ENCODE data around the gene ITGA3.

Gene ITGA3

DNA sequence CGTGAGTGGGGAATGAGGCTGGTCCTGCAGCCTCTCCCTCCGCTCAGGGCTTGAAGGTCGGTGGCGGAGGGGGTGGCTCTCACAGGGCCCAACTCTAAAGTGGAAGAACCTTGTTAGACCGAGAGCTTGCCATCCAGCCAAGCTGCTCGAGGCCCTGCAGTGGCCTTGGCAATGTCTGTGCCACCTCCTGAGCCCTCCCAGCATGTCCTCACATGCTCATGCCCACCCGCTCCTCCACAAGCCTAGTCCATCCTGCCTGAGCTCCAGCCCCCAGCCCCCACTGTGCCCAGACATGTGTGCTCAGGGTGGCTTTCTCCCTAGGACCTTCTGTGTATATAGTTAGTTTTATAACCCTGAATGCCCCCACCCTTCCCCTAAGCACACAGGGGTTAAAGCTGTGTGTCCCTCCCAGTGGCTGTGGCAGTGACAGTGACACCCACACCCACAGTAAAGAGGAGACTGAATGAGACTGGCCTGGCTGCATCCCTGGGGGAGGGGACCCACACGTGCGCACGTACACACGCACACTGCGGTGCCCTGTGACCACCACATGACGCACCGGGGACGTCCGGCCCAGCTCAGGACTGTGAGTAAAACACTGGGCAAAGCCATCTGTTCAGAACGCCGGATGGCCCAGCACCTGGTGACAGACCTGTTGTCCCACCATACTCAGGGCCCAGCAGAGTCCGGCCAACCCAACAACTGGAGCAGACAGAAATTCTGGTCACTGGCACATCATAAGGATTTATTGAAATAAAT, 54.9 kb downstream of the ITGA3 start:
- Histone ChIP-seq H3K9me3 (ENCODE audit: insufficient read depth, low read length) (no peaks in the 10 kb centered on the region), H3K27ac (ENCODE audit: low read depth, low read length) (no peak overlapping the region), H3K27me3 (ENCODE audit: low read length) (no peaks in the 10 kb centered on the region), H3K4me2 (ENCODE audit: low read depth, low read length, poor library complexity, severe bottlenecking) (no peak overlapping the region), H3F3A (ENCODE audit: insufficient read depth) (no peaks in the 10 kb centered on the region), H3K4me3 (ENCODE audit: insufficient read depth, low read length, poor library complexity, severe bottlenecking) (no peak overlapping the region), H3K9me2 (replicated peaks; ENCODE audit: insufficient read depth, low read length) (no peaks in the 10 kb centered on the region), H4K20me1 (ENCODE audit: low read depth, low read length) (no peaks in the 10 kb centered on the region), H3K79me2 (ENCODE audit: insufficient read depth, low read length) (no peaks in the 10 kb centered on the region), H3K36me3 (ENCODE audit: low read length) (no peaks in the 10 kb centered on the region), H2AFZ (ENCODE audit: low read depth, low read length, severe bottlenecking) (no peak overlapping the region), H3K9ac (ENCODE audit: low read length) (no peak overlapping the region)
- TF ChIP-seq CTCF (IDR thresholded peaks at IDR 0.05; ENCODE audit: insufficient read depth, low read length, poor library complexity, severe bottlenecking) (no peak), EZH2phosphoT487 (conservative IDR thresholded peaks at IDR 0.05; ENCODE audit: low read length) (no peak)

GRCh38 chr17:50111673-50112655, 56.1 kb downstream of the ITGA3 start:
- Histone ChIP-seq H3K4me3 (ENCODE audit: insufficient read depth, low read length, poor library complexity, severe bottlenecking) (no peak overlapping the region), H3K9ac (ENCODE audit: low read length) (no peak overlapping the region), H3K9me2 (replicated peaks; ENCODE audit: insufficient read depth, low read length) (no peaks in the 10 kb centered on the region), H3K4me2 (ENCODE audit: low read depth, low read length, poor library complexity, severe bottlenecking) (no peak overlapping the region), H2AFZ (ENCODE audit: low read depth, low read length, severe bottlenecking) (no peak overlapping the region), H3F3A (ENCODE audit: insufficient read depth) (no peaks in the 10 kb centered on the region), H3K27ac (ENCODE audit: low read depth, low read length) (no peak overlapping the region), H3K79me2 (ENCODE audit: insufficient read depth, low read length) (no peaks in the 10 kb centered on the region), H3K27me3 (ENCODE audit: low read length) (no peaks in the 10 kb centered on the region), H4K20me1 (ENCODE audit: low read depth, low read length) (no peaks in the 10 kb centered on the region), H3K9me3 (ENCODE audit: insufficient read depth, low read length) (no peaks in the 10 kb centered on the region), H3K36me3 (ENCODE audit: low read length) (no peaks in the 10 kb centered on the region)
- no peak for TF ChIP-seq EZH2phosphoT487 (conservative IDR thresholded peaks at IDR 0.05; ENCODE audit: low read length)
- TF ChIP-seq CTCF (IDR thresholded peaks at IDR 0.05; ENCODE audit: insufficient read depth, low read length, poor library complexity, severe bottlenecking), result no peak

- Histone ChIP-seq H3K36me3 (ENCODE audit: low read length) (no peaks in the 10 kb centered on the region), H3K27me3 (ENCODE audit: low read length) (no peaks in the 10 kb centered on the region), H3K79me2 (ENCODE audit: insufficient read depth, low read length) (no peaks in the 10 kb centered on the region), H3F3A (ENCODE audit: insufficient read depth) (no peaks in the 10 kb centered on the region), H3K9me2 (replicated peaks; ENCODE audit: insufficient read depth, low read length) (no peaks in the 10 kb centered on the region), H3K4me2 (ENCODE audit: low read depth, low read length, poor library complexity, severe bottlenecking) (no peak overlapping the region), H3K27ac (ENCODE audit: low read depth, low read length) (no peak overlapping the region), H3K4me3 (ENCODE audit: insufficient read depth, low read length, poor library complexity, severe bottlenecking) (no peak overlapping the region), H4K20me1 (ENCODE audit: low read depth, low read length) (no peaks in the 10 kb centered on the region), H2AFZ (ENCODE audit: low read depth, low read length, severe bottlenecking) (no peak overlapping the region), H3K9me3 (ENCODE audit: insufficient read depth, low read length) (no peaks in the 10 kb centered on the region), H3K9ac (ENCODE audit: low read length) (no peak overlapping the region)
- TF ChIP-seq CTCF (IDR thresholded peaks at IDR 0.05; ENCODE audit: insufficient read depth, low read length, poor library complexity, severe bottlenecking) (no peak), EZH2phosphoT487 (conservative IDR thresholded peaks at IDR 0.05; ENCODE audit: low read length) (no peak)
Observed at GRCh38 chr17:50112694-50113093, 56.8 kb downstream of the ITGA3 start.

Data from SU-DHL-6 (cell line).